ENCODE data around the gene TBL3. TPM values are rescaled to one million over a fixed set of nuclear protein-coding genes. Genes with fewer than 3 reads are reported as not detected.

TBL3 gene
- total and polyA plus RNA-seq, 2 of the 8 experiments (the other 6 are each of a cell fraction or from before 2014, with no cell fraction given) = 65.8 to 137 TPM

GRCh38 chr16:1932050-1933028 lies 39.5 kb upstream of the TBL3 start:
- Histone ChIP-seq H3K79me2 (ENCODE audit: control insufficient read depth in 1 of 2, insufficient read depth in 2 of 2, low read length in 2 of 2) (no peaks in the 10 kb centered on the region), H3K27me3 (replicated peaks in 1 of 4; ENCODE audit: control insufficient read depth in 3 of 4, extremely low read depth in 1 of 4, insufficient read depth in 3 of 4, low read length in 3 of 4) (peaks cover 0 to 13% (median 8%) of the 10 kb centered on the region in 4 experiments; a peak in 5 of 7 replicates), H2BK15ac (ENCODE audit: low read length) (no peak overlapping the region; the same call in 1 of the 2 replicates), H3K56ac (replicated peaks; ENCODE audit: insufficient read length, low read depth, low read length) (no peak overlapping the region), H3K9ac (replicated peaks in 1 of 4; ENCODE audit: extremely low read depth in 1 of 4, low read depth in 3 of 4, low read length in 3 of 4) (no peak overlapping the region), H3K79me1 (ENCODE audit: low read depth, low read length) (no peaks in the 10 kb centered on the region), H2AK5ac (ENCODE audit: low read depth, low read length) (no peak overlapping the region), H3K4me3 (ENCODE audit: extremely low read depth in 1 of 4, insufficient read depth in 2 of 4, low read depth in 3 of 4, low read length in 4 of 4) (no peak overlapping the region), H3K4me2 (ENCODE audit: insufficient read depth in 1 of 2, low read depth in 2 of 2, low read length in 2 of 2) (no peak overlapping the region), H2BK120ac (replicated peaks; ENCODE audit: low read depth, low read length) (no peak overlapping the region), H3K4me1 (replicated peaks in 1 of 4; ENCODE audit: control insufficient read depth in 3 of 4, insufficient read depth in 4 of 4, low read length in 3 of 4) (peaks cover 0 to 6% (median 2%) of the 10 kb centered on the region in 4 experiments; a peak in 4 of 7 replicates), H3K9me3 (ENCODE audit: insufficient read depth in 2 of 2, low read depth in 1 of 2, low read length in 1 of 2) (no peaks in the 10 kb centered on the region), H4K20me1 (replicated peaks in 1 of 2; ENCODE audit: control insufficient read depth in 1 of 2, insufficient read depth in 2 of 2, low read length in 2 of 2) (peaks cover 0 to 3% of the 10 kb centered on the region in 2 experiments), H4K5ac (ENCODE audit: insufficient read length, low read depth, low read length) (no peak overlapping the region), H3K23me2 (ENCODE audit: low read depth, low read length) (no peaks in the 10 kb centered on the region), H2AFZ (ENCODE audit: low read length) (no peak overlapping the region), H2BK20ac (ENCODE audit: low read length) (no peak overlapping the region), H3K23ac (ENCODE audit: insufficient read length) (no peak overlapping the region), H4K91ac (replicated peaks; ENCODE audit: insufficient read length, low read length) (no peak overlapping the region), H4K8ac (ENCODE audit: extremely low read depth, insufficient read depth, low read length) (no peak overlapping the region; the same call in 1 of the 2 replicates), H3K14ac (ENCODE audit: insufficient read length) (no peak overlapping the region), H3K18ac (ENCODE audit: extremely low read depth, low read length) (no peak overlapping the region), H3K4ac (replicated peaks; ENCODE audit: insufficient read length, low read depth, low read length) (peak overlapping the region; percentile 36), H3K36me3 (ENCODE audit: control insufficient read depth in 2 of 4, insufficient read depth in 4 of 4, low read length in 3 of 4) (no peaks in the 10 kb centered on the region), H3K27ac (ENCODE audit: low read depth, low read length) (no peak overlapping the region), H2BK12ac (ENCODE audit: low read depth, low read length) (no peak overlapping the region; the same call in 1 of the 2 replicates), H2BK5ac (ENCODE audit: low read depth, low read length) (no peak overlapping the region; the same call in 1 of the 2 replicates)
- no peak for FAIRE-seq
- ChIA-PET CTCF (ENCODE audit: partially characterized antibody) (interaction anchor here (0.6 to 8.0 kb wide), 19 partner anchors 9 to 150 kb away, joined by 3 to 75 read pairs (median 4); partner anchors contain the start of genes NUBP2 and SPSB3), POLR2A (ENCODE audit: partially characterized antibody) (interaction anchor here (0.7 to 3.4 kb wide), 13 partner anchors 9 to 263 kb away, joined by 3 to 25 read pairs (median 5); partner anchors contain the start of genes MSRB1, NDUFB10, RNF151 and RPS2)
- no peak for DNase-seq (ENCODE audit: low read depth in 1 of 2, low spot score in 2 of 2)
- WGBS, 2 experiments (ENCODE audit: extremely low coverage in 1 of 2, insufficient coverage in 1 of 2, insufficient read length in 1 of 2, insufficient replicate concordance in 2 of 2, low coverage in 1 of 2, low lambda C conversion rate in 2 of 2, missing lambda C conversion rate in 1 of 2) = 77% methylated on average over 19 of the region's 19 CpGs; no CpG with 5 or more reads in 1 of the 2 experiments
- TF ChIP-seq ZNF274 (IDR thresholded peaks at IDR 0.05; ENCODE audit: borderline replicate concordance, extremely low read depth, low read length) (no peak), POU5F1 (IDR thresholded peaks at IDR 0.05; ENCODE audit: low read depth, low read length) (no peak), TAF1 (IDR thresholded peaks at IDR 0.05; ENCODE audit: low read depth, low read length) (no peak), CTCF (IDR thresholded peaks at IDR 0.05; ENCODE audit: control extremely low read depth in 1 of 3, insufficient read depth in 1 of 3, low read depth in 1 of 3, low read length in 3 of 3) (peak; percentile 56 to 58 (median 57)), MAX (IDR thresholded peaks at IDR 0.05) (peak; percentile 48), FOSL1 (IDR thresholded peaks at IDR 0.05; ENCODE audit: insufficient read depth, low read depth, low read length) (no peak), EGR1 (IDR thresholded peaks at IDR 0.05; ENCODE audit: borderline replicate concordance, low read depth, low read length) (peak; percentile 63; the same call in 1 of the 2 replicates)

Measured in H1 (cell line).